Measurements from ENCODE around the gene FAM110C.
A peak's percentile ranks its signal among the peaks of the same experiment; 100 is the strongest.

DNA sequence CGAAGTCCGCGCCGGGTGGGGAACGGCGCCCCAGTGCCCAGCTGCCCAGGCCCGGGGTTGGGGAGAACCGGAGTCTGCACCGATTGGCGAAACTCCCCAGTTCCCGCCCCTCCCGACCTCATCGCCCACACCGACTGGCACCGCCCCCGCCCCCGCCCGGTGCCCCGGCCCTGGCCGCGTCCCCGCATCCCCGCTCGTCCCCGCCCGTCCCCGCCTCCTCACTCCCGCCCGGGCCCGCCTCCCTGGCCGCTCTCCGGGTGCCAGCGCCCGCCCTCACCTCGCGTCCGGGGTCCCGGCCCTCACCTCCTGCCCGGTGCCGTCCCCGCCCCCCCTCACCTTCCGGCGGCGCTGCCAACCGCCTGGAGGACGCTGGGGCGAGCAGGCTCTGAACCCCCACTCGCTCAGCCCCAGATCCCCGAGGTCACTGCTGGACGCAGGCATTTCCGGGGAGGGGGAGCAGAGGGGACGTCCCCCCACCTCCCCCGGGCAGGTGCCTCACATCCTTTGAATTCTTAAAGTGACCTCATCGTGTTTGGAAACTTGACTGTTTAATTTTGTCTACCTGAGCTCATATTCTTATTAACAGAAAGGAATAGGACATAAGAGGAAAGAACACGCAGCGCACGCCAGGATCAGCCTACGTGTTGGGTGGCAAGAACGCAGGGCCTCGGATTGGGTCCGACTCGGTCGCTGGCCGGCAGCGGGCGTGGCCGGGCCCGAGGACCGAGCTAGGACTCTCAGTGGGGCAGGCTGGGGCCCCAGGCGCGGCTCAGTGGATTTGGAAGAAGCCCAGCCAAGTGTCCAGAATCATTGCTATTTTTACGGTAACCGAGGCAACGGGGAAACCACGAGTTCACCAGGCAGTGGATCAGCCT lies at the start of gene FAM110C:
- TF ChIP-seq CTCF (IDR thresholded peaks at IDR 0.05) (no peak), POLR2A (IDR thresholded peaks at IDR 0.05) (peak; percentile 65 to 82 (median 78))

Measured in body of pancreas (tissue), 4 donors.